ENCODE data around the gene STAM.
"Not testable (repeated sequence)": the region's sequence is repeated elsewhere in the genome, so short reads cannot be mapped to it uniquely, and the experiment has no call there.

STAM gene

DNA sequence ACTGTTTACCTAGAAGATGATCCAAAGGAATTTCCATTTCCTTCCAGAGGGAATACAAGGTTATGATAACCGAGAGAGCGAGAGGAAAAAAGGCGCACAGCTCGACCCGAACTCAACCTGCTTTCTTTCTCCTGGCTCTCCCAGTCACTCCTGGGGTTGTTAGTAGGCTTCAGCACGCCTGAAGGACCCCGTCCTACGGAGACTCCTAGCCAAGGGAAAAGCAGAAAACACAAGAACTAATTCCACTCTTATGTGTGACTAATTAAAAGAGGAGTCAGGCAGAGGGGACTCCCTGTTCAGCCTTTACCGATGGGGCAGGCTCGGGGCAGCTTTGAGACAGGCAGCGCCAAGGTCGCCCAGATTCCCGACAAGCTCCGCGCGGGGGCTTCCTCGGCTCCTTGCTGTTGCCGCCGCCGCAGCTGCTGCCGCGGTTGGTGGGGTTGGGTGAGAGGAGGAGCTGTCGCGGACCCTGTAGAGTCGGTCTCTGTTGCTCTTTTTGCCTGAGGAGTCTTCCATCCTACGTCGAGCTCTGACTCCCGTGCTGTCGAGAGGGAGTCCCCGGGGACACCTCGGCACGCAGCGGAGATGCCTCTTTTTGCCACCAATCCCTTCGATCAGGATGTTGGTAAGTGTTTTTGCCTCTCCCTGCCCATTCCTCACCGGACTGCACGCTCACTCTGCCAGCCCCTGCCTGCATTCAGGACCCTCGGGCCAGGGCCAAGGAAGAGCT, at the start of gene STAM:
STAM (plus strand) TSS at position 397 of the 730 bp plus-strand sequence; CDS start at position 586, 189 bp downstream.
- DNase-seq = peak; percentile 94

DNA sequence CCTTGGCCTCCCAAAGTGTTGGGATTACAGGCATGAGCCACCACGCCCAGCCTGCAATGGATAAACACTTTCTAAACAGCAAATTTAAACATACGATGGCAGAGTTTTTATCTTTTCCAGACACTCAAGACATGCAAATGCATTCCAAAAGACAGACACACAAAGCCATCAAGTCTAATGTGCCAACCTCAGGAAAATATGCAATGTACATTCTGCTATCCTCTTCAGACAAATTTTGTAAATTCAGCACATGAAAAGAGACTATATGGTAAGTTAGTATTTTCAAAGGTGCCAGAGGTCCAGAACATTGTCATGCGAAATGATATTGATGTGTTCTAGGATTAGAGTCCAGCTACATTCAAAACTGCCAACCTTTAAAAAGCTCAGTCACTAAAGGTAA, 46.6 kb upstream of the STAM start:
- no peak for DNase-seq

DNA sequence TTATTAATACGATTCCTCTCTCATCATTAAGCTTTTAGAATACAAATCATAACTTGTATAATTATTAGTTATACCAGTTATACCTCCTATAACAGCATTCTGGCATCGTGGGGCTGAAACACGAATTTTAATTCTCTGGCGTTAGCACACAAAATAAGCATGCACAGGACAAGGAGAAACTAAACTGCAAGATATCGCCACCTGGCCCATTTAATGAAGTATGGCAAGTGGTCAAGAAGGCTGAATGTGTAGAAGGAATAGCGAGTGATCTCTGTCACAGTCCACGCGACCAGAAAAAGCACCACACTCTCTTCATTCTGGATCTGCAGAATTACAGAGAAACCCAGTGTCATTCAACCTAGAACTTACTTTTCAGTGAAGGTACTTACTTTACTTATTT, 44.9 kb upstream of the STAM start:
- no peak for DNase-seq

DNA sequence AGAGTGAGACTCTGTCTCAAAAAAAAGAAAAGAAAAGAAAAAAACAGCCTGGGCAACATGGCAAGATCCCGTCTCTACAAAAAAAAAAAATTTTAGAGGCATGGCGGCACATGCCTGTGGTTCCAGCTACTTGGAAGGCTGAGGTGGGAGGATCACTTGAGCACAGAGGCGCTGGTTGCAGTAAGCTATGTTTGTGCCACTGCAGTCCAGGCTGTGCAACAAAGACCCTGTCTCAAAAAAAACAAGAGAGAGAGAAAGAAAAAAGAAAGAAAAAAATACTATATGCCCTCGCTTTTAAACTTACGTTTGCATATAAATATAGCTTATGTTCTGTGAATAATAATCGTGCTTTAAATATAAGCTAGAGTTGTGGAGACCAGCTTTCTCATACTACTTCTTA, 38.0 kb upstream of the STAM start:
- DNase-seq = no peak

DNA sequence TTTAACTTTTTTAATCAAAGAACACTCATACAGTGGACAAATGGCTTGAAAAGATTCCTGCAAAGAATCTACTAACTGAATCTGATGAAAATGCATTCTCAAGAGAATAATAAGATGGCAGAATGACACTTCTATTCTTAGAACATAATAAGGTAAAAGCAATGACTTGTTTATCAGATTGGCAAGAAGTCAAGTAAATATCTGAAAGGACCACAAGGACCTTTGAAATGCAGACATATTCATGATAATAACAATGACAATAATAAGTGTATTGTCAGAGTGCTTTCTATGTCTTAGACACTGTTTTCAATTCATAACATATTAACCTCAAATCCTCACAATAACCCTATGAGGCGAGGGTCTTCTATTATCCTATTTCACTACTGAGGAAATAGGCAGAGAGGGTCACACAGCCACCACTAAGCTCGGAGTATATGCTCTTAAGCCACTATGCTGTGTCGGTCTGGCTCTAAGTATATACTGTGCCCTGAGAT, 37.4 kb upstream of the STAM start:
- DNase-seq = no peak

DNA sequence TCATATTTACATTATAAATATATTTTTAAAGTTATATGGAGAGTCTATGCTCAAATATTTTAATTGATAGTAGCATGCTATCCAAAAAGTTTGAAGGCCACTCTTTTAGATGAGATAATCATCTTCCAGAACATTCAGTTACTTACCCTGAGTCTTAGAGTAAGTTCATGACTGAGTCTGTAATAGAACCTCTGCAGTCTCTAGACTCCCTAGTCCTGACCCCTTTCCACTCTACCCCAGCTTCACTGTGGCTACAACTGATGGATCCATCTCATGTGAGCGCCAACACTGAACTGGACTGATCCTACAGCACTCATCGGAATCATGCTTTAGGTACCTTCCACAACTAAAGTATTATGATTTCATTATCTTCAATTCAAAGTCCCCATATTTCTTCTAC, 36.9 kb upstream of the STAM start:
- DNase-seq = no peak

DNA sequence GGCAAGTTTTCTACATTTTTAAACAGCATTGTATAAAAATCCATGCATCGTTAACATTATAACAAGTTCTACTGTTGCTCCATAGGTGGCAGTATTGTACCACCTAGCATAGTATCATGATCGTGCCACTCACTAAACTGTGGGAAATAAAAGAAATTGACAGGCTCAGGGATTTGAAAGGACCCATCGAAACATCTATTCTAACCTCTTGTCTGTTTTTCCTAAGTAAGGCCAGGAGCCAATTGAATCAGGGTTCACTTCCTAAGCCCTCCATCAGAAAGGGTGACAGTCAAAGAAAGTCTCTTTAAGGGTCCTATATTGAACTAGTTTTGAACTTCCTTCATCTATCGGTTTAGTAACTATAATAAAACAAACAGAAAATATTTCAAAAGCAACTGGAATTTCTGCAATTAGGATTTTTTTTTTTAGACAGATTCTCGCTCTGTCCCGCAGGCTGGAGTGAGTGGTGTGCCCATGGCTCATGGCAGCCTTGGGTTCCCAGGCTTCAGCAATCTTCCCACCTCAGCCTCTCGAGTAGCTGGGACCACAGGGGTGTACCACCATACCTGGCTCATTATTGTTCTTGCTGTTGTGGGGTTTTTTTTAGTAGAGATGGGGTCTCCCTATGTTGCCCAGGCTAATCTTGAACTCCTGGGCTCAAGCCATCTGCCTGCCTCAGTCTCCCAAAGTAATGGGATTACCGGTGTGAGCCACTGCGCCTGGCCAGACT, 36.2 kb upstream of the STAM start:
- peak; percentile 43 for DNase-seq

DNA sequence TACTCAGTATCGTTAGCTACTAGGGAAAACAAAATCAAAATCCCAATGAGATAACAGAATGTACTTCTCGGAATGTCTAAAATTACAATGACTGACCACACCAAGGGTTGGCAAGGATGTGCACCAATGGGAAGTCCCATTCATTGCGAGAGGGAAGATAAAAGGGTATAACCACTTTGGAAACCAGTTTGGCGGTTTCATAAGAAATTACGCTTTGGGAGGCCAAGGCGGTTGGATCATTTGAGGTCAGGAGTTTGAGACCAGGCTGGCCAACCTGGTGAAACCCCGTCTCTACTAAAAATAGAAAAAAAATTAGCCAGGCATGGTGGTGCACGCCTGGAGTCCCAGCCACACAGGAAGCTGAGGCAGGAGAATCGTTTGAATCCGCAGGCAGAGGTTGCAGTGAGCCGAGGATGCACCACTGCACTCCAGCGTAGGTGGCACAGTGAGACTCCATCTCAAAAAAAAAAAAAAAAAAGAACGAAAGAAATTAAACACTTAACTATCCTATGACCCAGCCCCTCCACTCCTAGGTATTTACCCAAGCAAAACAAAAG, 34.4 kb upstream of the STAM start:
- no peak for DNase-seq

DNA sequence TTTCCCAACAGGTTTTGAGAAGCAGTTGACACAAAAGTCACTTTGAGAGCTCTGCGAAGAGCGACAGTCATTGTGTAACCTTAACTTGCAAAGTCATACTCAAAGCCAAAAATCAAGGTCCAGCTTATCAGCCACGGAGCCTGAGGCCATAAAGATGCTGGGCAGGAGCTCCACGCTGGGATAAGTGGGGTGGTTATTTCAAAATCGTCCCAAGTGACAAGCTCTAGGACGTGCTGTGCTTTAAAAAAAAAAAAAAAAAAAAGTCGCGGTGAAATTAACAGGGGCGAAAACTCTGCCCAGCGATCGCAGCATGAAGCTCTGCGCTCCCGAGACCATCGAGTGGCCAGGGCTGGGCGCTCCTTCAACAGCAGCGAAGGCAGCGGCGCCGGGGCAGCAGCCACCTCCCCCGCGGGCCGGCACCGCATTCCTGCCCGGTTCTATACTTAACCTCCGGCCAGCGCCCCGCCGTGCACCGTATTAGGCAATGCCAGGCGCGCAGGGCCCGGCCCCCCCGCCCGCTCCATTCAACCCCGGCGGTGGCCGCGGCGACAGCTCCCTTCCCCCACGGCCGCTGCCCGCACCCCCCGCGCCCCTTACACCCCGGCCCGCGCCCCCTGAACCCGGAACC, 27.4 kb upstream of the STAM start:
- DNase-seq = no peak

DNA sequence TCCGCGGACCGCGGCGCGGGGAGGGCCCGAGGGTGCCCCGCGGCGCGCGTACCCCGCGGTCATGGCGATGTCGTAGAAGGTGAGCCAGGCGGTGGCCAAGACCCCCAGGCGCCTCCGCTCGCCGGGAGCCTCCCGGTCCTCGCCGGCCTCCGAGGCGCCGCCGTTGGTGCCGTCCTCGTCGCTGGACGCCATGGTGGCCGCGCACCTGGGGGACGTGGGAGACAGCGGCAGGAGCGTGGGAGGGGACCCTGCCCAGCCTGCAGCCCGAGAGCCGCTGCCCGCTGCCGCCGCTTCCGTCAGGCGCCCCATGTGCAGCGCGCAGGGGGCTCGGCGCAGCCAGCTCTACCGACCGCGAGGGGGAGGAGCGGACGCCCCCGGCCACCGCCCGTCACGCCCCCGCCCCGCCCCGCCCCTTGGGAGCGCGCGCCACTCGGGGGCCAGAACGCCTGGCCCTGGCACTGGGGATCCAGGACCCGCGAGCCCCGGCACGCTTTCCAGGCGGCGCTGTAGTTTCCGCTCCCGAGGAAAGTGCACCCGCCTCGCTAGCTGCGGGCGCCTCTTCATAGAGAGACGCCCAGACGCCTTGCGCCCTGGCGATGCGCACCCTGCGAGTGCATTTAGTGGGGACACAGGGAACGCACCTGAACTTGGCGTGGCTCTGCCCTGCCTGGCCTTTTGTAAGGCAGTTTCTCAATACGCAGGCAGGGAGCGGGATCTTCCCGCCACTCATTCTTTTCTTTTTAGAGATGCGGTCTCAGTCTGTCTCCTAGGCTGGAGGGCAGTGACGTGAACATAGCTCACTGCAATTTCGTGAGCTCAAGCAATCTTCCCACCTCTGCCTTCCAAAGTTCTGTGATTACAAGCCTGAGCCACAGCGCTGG, 26.7 kb upstream of the STAM start, which contains the start of gene HACD1:
HACD1 (minus strand) TSS at position 344 of the 881 bp plus-strand sequence; CDS start at position 309, 35 bp downstream.
- DNase-seq = peak; percentile 28

DNA sequence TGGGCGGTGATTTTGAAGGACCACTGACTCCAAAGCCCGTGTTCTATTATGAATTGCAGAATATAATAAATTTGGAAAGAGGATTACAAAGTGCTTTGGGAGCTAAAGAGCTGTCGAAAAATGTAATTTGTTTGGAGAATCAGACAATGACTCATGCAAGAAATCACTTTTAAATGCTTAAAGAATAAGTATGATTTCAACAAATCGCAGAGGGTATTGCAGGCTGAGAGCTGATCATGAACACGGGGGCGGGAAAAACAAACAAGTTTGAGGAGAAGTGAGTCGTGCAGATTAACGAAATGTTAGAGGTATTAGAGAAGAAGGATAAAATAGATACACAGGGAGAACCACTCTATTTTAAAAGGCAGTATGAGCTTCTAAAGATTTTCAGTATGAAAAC, 21.9 kb upstream of the STAM start:
- DNase-seq = no peak

DNA sequence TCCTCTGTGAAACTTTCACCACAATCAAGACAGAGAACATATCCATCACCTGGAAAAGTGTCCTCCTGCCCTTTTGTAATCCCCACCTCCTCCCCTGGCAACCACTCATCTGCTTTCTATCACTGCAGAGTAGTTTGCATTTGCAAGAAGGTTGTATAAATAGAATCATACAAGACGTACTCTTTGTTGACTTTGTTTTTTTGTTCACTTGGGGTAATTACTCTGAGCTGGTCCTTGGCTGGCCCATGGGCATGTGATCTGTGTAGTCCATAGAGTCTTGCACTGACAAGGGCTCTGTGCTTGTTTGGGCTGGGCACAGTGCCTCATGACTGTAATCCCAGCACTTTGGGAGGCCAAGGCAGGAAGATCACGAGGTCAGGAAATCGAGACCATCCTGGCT, 19.0 kb upstream of the STAM start:
- DNase-seq = no peak

DNA sequence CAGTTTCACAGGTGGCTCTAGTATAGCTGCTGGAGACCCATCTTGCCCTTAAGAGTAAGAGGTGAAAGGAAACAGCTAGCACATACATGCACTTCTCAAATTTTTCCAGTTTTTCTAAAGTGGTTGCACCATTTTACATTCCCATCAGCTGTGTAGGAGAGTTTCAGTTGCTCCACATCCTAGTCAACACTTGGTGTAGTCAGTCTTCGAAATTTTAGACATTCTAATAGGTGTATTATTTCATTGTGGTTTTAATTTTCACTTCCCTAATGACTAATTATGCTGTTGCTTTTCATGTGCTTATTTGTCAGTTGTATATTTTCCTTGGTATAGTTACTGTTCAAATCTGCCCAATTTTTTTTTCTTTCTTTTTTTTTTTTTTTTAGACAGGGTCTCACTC, 17.3 kb upstream of the STAM start:
- DNase-seq = no peak

DNA sequence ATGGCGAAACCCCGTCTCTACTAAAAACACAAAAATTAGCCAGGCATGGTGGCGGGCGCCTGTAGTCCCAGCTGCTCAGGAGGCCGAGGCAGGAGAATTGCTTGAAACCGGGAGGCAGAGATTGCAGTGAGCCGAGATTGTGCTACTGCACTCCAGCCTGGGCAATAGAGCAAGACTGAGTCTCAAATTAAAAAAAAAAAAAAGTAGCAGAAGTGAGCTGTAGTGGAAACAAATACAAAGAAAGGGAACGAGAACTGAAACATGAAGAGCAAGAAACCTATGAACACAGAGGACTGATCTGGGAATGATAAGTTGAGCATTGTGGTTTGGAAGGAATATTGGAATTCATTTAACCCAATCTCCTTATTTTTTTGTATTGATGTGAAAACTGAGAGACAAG, 11.4 kb upstream of the STAM start:
- DNase-seq = not testable (repeated sequence)

DNA sequence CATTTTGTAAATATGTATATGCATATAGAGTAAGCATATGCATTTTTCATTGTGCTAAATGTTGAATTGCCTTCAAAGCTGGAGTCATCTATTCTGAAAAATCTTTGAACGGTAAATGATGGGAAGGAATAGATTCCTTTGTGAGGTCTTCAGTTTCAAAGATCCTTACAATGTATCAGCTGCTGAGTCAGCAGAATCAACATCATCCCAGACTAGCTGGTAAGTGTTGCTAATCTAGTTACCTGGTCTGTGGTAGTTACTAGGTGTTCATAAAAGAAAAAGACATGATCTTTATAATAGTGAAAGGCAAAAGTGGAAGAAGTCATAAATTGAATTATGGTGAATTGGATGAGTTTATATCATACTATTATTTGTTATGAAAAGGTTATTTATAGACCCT, 10.6 kb upstream of the STAM start:
- no peak for DNase-seq

DNA sequence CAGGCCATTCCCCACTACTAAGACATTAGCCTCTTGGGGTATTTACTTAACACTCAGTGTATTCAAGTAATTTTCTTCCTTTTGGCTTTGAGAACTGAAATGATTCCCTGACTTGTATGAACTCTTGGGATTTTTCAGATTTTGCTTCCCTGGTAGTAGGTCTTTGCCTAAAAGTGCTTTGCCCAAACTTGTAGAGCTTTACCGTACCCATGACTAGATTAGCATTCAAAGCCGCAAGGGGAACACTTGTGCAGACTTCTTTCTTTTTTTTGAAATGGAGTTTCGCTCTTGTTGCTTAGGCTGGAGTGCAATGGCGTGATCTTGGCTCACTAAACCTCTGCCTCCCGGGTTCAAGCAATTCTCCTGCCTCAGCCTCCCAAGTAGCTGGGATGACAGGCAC, 6.1 kb upstream of the STAM start:
- DNase-seq = no peak

DNA sequence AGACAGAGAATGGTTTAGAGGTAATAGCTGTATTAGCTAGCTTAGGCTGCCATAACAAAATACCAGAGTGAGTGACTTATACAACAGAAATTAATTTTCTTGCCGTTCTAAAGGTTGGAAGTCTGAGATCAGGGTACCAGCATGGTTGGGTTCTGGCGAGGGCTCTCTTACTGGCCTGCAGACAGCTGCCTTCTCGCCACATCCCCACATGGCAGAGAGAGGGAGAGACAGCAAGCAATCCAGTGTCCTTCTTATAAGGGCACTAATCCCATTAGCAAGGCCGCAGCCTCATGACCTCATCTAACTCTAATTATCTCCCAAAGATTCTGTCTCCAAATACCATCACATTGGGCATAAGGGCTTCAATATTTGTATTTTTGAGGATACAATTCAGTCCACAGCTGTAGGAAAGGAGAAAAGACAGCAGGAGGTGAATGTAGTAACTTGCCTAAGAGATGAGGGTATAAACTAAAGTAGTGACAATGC, 3.6 kb upstream of the STAM start:
- DNase-seq = no peak

DNA sequence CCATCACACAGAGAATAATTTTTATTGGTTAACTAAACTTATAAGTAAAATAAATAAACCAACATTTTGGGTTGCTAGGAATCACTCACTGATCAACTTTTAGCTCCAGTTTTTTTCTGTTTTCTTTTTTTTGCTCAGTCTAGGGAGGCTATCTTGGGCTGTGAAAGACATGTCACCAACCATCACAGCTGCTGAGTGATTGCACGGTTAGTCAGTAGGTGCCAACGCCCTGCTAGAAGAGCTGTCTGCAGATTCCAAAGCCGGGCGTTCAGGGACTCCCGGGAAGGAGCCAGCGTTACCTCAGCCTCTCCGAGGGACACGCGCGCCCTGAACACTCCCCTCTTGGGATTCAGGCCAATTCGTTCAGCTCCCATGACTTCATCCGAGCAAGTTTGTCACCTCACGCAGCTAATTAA, 604 bp upstream of the STAM start:
- DNase-seq = no peak

DNA sequence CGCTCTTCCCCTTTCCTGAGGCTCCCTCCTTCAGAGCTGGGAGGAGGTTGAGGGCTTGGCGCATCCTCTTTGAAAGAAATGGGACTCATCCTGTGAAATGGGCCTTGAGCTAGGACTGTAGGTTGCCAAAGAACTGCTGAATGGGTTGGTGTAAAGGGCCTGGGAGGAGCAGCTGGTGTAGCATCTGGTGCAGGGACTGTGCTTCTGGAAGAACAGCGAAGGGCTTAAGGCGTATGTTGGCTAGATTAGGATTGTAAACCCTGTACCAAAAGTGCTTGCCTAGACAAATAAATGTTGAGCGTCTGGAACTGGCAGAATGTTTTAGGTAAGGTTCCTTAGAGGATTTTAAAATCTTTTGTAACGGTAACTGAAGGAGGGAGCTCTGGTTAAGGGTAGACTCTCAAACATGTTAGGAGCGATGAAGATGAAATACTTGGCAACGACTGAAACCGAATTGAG, 563 bp downstream of the STAM start:
- DNase-seq = no peak

DNA sequence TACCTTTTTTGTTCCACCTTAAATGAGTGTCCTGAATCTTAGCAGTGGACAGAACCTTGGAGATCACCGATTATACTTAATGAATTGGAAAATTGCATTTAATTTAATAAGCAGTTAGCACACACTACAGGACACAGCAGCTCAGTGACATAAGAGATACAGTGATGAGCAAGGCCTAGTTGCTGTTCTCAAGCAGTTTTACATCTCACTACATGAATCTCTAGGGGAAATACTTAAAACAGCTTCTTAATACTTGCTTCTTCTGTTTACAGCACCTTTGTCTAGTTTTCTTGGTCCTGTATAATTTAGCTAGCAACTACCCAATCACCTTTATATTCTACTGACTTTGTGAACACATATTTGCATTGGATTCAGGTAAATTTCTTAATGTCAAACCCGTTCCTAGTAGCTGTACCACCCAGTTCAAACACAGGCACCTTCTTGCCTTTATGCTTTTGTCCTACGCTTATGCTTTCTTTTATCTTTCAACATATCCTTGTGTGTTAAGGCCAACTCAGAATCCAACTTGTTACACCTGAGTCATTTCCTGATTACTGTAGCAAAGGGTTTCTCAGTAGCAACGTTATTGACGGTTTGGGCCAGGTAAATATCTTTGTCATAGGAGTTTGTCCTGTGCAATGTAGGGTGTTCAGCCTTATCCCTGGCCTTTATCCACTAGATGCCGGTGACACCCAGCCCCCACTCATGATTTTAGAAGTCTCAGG, 1.8 kb downstream of the STAM start:
- DNase-seq = no peak

DNA sequence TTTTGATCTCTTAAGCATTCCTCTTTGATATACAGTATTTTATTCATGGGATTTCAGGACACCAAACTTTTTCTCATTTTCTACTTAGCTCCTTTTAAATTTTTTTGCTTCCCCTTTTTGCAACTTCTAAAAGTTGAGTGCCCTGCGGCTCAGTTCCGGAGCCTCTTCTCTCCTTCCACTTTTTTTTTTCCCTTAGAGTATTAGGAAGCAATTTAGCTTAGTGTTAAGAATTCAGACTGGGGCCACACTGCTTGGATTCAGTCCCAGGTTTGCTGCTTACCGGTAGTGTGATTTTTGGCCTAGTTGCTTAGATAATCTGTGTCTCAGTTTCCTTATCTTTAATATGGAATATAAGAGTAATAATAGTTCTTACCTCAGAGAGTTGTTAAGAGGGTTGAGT, 3.4 kb downstream of the STAM start:
- DNase-seq = no peak
